Subcutaneous adipose tissue (tissue), 4 donors: ENCODE data around the gene CA6. TPM values are rescaled to one million over a fixed set of nuclear protein-coding genes. Genes with fewer than 3 reads are reported as not detected.

Experiments
- CTCF ChIP-seq: fragments of 450-650 bp; IDR thresholded peaks from one replicate; pipeline ENCODE4 v1.5.1; 2016; ENCODE audit warnings: low read depth, mild to moderate bottlenecking, control low read depth, antibody characterized with exemption, moderate library complexity
- total RNA-seq, 4 donors: library from RNA; depleted of rRNA; stranded (reverse); fragments of >200 nt; gene quantifications; one replicate each; pipeline ENCODE4 v1.1.0, GENCODE V29; 2016

Gene CA6
- not detected for total RNA-seq

- TF ChIP-seq CTCF = no peak
These were observed at the start of gene CA6 for GRCh38 chr1:8945568-8945967. Gene CA6, plus strand, starts transcription at chr1:8945868. Its CDS starts 19 bp downstream, at chr1:8945887.

GRCh38 chr1:8899046-8899445 lies 46.6 kb upstream of the CA6 start:
- TF ChIP-seq CTCF = no peak

GRCh38 chr1:8902765-8903164 lies 42.9 kb upstream of the CA6 start:
- TF ChIP-seq CTCF = no peak

- TF ChIP-seq CTCF = no peak
These were observed 42.3 kb upstream of the CA6 start for GRCh38 chr1:8903410-8903809.

GRCh38 chr1:8903908-8904650 lies 41.6 kb upstream of the CA6 start:
- TF ChIP-seq CTCF = no peak

GRCh38 chr1:8905582-8906191 lies 40.0 kb upstream of the CA6 start:
- TF ChIP-seq CTCF = no peak

GRCh38 chr1:8908388-8909151 lies 37.1 kb upstream of the CA6 start:
- no peak for TF ChIP-seq CTCF
